PC-9 (cell line): Measurements from ENCODE around the gene PSEN1. TPM values are rescaled to one million over a fixed set of nuclear protein-coding genes. Genes with fewer than 3 reads are reported as not detected.

Source experiments
- BruUV-seq: library from RNA; stranded (reverse); fragments of 400-500 nt; replicated peaks from 2 replicates; lab custom pipeline; 2021; lab: Mats Ljungman, UMichigan
- CTCF ChIA-PET: fragments of 300-600 bp; sonication (Branson Sonifier 250); formaldehyde crosslinking; loops from one replicate; lab custom pipeline; 2022; ENCODE audit warnings: antibody characterized with exemption; lab: Charles Lee
- POLR2A ChIA-PET: fragments of 300-600 bp; sonication (Branson Sonifier 250); formaldehyde crosslinking; loops from one replicate; lab custom pipeline; 2022; ENCODE audit warnings: antibody characterized with exemption; ENCODE audit not compliant: unreplicated experiment; lab: Charles Lee
- DNase-seq, 2 experiments: peaks; one replicate each; pipeline versions ENCODE4 v3.0.0 to v3.0.0-alpha.2; 2015 to 2022; ENCODE audit warnings: mixed read lengths in 1 of 2
- H2AFZ ChIP-seq: fragments of 200-600 bp; sonication (generic); 2 replicates; pipeline ENCODE4 v1.8.1; 2017; ENCODE audit warnings: antibody characterized with exemption
- H3F3A ChIP-seq: fragments of 200-600 bp; sonication (generic); 2 replicates; pipeline ENCODE4 v1.8.1; 2017; ENCODE audit warnings: antibody characterized with exemption, mild to moderate bottlenecking, low read depth; ENCODE audit not compliant: insufficient read depth
- H3K27ac ChIP-seq: fragments of 200-600 bp; sonication (generic); 2 replicates; pipeline ENCODE4 v1.6.1; 2016; ENCODE audit warnings: mixed run types
- H3K27me3 ChIP-seq: fragments of 200-600 bp; sonication (generic); 2 replicates; pipeline ENCODE4 v1.6.1; 2016; ENCODE audit warnings: low read depth, mixed run types; ENCODE audit not compliant: insufficient read depth
- H3K36me3 ChIP-seq: fragments of 200-600 bp; sonication (generic); 2 replicates; pipeline ENCODE4 v1.6.1; 2016; ENCODE audit warnings: low read depth, mixed run types
- H3K4me1 ChIP-seq: fragments of 200-600 bp; sonication (generic); replicated peaks from 2 replicates; pipeline ENCODE4 v1.6.1; 2016; ENCODE audit warnings: mixed run types; ENCODE audit not compliant: insufficient read depth
- H3K4me2 ChIP-seq: fragments of 200-600 bp; sonication (generic); 2 replicates; pipeline ENCODE4 v1.6.1; 2017; ENCODE audit warnings: mixed run types
- H3K4me3 ChIP-seq: fragments of 200-600 bp; sonication (generic); 2 replicates; pipeline ENCODE4 v1.6.1; 2016; ENCODE audit warnings: mixed run types
- H3K79me2 ChIP-seq: fragments of 200-600 bp; sonication (generic); 2 replicates; pipeline ENCODE4 v1.6.1; 2017; ENCODE audit warnings: low read depth, mixed run types
- H3K9me2 ChIP-seq: fragments of 200-600 bp; sonication (generic); 2 replicates; pipeline ENCODE4 v1.8.1; 2017; ENCODE audit warnings: mild to moderate bottlenecking; ENCODE audit not compliant: insufficient read depth
- H3K9me3 ChIP-seq: fragments of 200-600 bp; sonication (generic); 2 replicates; pipeline ENCODE4 v1.8.1; 2016; ENCODE audit warnings: low read depth; ENCODE audit not compliant: insufficient read depth
- H4K20me1 ChIP-seq: fragments of 200-600 bp; sonication (generic); 2 replicates; pipeline ENCODE4 v1.8.1; 2017; ENCODE audit not compliant: insufficient read depth
- CTCF ChIP-seq: fragments of 200-600 bp; sonication (generic); conservative IDR thresholded peaks from 2 replicates; pipeline ENCODE4 v1.6.1; 2017; ENCODE audit warnings: mixed run types, antibody characterized with exemption, mild to moderate bottlenecking, moderate library complexity
- EZH2 ChIP-seq: fragments of 200-600 bp; sonication (generic); IDR thresholded peaks from 2 replicates; pipeline ENCODE4 v1.8.0; 2017; ENCODE audit warnings: antibody characterized with exemption, low read depth
- intact Hi-C: fragments of 100-400 bp; cut with micrococcal nuclease; formaldehyde crosslinking; loops from one replicate; pipeline ENCODE4 v1.10.0; 2022; ENCODE audit not compliant: unreplicated experiment
- total RNA-seq: library from RNA; stranded (reverse); gene quantifications from 2 replicates; pipeline ENCODE4 v1.2.3, GENCODE V29; 2021

PSEN1 gene
- total RNA-seq, 1 experiment from 2014 or later: 44.0 TPM

DNA sequence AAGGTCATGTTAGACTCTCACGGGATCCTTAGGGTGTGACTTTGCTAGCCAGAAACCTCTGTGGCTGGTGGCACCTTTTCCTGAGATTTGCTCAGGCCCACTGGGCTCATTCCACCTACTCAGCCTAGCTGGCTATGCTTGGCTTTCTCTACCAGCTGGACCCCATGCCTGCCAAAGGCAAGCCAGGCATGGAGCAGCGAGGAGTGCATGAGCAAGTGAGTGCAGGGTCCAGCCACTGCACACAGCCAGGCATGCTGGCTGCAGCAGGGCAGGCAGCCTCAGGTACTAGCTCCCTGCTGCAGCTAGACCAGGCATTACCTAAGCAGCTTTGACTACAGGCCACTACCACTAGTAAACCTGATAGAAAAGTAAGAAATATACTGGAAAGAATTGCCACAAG, 71.3 kb downstream of the PSEN1 start:
- Histone ChIP-seq H3K27me3 (no peaks in the 10 kb centered on the region), H3K4me1 (no peaks in the 10 kb centered on the region), H2AFZ (no peak overlapping the region), H3K36me3 (0 out of 2 replicates have a peak, but pooled peaks cover 12% of the 10 kb centered on the region), H3K4me2 (no peak overlapping the region), H3K9me2 (no peaks in the 10 kb centered on the region), H3F3A (no peaks in the 10 kb centered on the region), H4K20me1 (no peaks in the 10 kb centered on the region; the same call in 1 of the 2 replicates), H3K79me2 (no peaks in the 10 kb centered on the region), H3K9me3 (no peaks in the 10 kb centered on the region; the same call in 1 of the 2 replicates), H3K4me3 (no peak overlapping the region), H3K27ac (no peak overlapping the region)
- intact Hi-C loops: no loop called here
- POLR2A ChIA-PET: no interaction called here
- CTCF ChIA-PET: no interaction called here
- no peak for TF ChIP-seq CTCF
- TF ChIP-seq EZH2: no peak
- BruUV-seq: no TSS peak
- DNase-seq: no peak

DNA sequence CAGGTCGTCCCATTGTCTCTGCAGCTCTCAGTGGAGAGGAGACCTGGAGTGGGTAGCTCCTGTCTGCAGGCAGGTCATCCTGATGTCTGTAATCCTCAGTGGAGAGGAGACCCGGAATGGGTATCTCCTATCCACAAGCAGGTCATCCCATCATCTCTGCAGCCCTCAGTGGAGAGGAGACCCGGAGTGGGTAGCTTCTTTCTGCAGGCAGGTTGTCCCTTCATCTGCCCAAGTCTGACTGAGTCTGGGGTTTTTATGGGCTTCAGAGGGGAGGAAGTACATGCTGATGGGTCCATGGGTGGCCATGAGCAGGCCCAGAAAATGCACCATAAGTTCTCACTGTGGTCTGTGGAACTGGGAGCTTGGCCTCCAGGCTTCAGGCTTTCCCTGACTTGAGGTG, 72.1 kb downstream of the PSEN1 start:
- Histone ChIP-seq H3K27ac (no peak overlapping the region), H3K79me2 (no peaks in the 10 kb centered on the region), H3K4me2 (no peak overlapping the region), H3F3A (no peaks in the 10 kb centered on the region), H2AFZ (no peak overlapping the region), H3K27me3 (no peaks in the 10 kb centered on the region), H3K4me1 (no peaks in the 10 kb centered on the region), H3K36me3 (0 out of 2 replicates have a peak, but pooled peaks cover 15% of the 10 kb centered on the region), H3K4me3 (no peak overlapping the region), H3K9me2 (no peaks in the 10 kb centered on the region), H4K20me1 (no peaks in the 10 kb centered on the region; the same call in 1 of the 2 replicates), H3K9me3 (no peaks in the 10 kb centered on the region; the same call in 1 of the 2 replicates)
- ChIA-PET CTCF (no interaction called here), POLR2A (no interaction called here)
- no peak for DNase-seq
- TF ChIP-seq EZH2: no peak
- no peak for TF ChIP-seq CTCF
- intact Hi-C loops: no loop called here
- no TSS peak for BruUV-seq

DNA sequence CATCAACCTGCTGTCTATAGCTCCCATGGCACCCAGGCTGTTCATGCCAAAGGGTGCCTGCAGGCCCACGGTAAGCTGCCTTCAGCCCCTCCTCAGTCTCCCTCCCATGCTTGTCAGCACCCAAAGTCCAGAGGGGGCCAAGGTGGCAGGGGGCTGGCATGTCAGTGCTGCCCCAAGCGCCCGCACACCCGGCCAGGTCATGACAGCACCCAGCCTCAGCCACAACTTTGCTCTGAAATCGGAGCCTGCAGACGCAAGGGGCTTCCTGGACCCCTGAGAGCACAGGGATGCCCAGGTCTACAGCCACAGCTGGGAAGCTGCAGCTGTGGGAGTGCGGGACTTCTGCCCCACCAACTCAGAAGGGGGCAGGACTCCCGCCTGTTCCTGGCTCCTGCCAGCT, 72.5 kb downstream of the PSEN1 start:
- TF ChIP-seq CTCF: no peak
- TF ChIP-seq EZH2: no peak
- CTCF ChIA-PET: no interaction called here
- POLR2A ChIA-PET: interaction anchor here (0.6 kb wide), 1 partner anchor 56 kb away, joined by 3 read pairs; no protein-coding TSS in a partner anchor

More for the DNA sequence above, 72.5 kb downstream of the PSEN1 start:
- H3K4me2 ChIP-seq: no peak overlapping the region
- H3K27me3 ChIP-seq: no peaks in the 10 kb centered on the region
- no peaks in the 10 kb centered on the region for H3K4me1 ChIP-seq
- no peaks in the 10 kb centered on the region; the same call in 1 of the 2 replicates for H3K9me3 ChIP-seq
- no TSS peak for BruUV-seq
- H2AFZ ChIP-seq: no peak overlapping the region
- no peaks in the 10 kb centered on the region for H3K9me2 ChIP-seq
- no peak for DNase-seq
- H3K4me3 ChIP-seq: no peak overlapping the region
- 0 out of 2 replicates have a peak, but pooled peaks cover 15% of the 10 kb centered on the region for H3K36me3 ChIP-seq
- no peak overlapping the region for H3K27ac ChIP-seq
- no peaks in the 10 kb centered on the region for H3F3A ChIP-seq
- intact Hi-C loops: no loop called here
- H3K79me2 ChIP-seq: no peaks in the 10 kb centered on the region
- H4K20me1 ChIP-seq: no peaks in the 10 kb centered on the region; the same call in 1 of the 2 replicates
